CD4-positive, alpha-beta T cell treated with Interleukin-17A for 4 hours (primary cell): ENCODE data around the gene TCTN1.
"Not testable (repeated sequence)": the region's sequence is repeated elsewhere in the genome, so short reads cannot be mapped to it uniquely, and the experiment has no call there.

ENCODE experiments used
- DNase-seq: peaks from one replicate; pipeline ENCODE4 v3.0.0-alpha.2; 2020; ENCODE audit warnings: mixed read lengths

The TCTN1 gene

GRCh38 chr12:110587102-110587501 is 26.8 kb upstream of the TCTN1 start:
- DNase-seq, result not testable (repeated sequence)

DNA sequence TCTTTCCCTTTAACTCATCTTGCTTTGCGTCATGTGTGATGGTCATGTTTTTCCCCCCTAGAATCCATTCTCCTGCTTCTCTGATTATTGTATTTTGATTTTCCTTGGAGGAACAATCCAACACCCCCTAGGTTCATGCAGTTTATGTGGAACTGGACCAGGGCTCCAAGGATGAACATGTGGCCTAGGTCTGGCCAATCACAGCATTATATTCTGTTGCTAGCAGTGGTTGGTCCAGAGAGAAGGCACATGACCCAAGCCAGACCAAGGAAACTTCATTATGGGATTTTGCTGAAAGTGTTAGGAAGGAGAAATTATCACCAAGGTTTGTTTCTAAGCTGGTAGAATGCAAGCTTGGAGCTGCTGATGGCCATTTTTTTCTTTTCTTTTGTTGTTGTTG is 23.9 kb upstream of the TCTN1 start:
- DNase-seq, result no peak

- DNase-seq, result no peak
Observed at GRCh38 chr12:110590806-110591326, 23.1 kb upstream of the TCTN1 start.

DNA sequence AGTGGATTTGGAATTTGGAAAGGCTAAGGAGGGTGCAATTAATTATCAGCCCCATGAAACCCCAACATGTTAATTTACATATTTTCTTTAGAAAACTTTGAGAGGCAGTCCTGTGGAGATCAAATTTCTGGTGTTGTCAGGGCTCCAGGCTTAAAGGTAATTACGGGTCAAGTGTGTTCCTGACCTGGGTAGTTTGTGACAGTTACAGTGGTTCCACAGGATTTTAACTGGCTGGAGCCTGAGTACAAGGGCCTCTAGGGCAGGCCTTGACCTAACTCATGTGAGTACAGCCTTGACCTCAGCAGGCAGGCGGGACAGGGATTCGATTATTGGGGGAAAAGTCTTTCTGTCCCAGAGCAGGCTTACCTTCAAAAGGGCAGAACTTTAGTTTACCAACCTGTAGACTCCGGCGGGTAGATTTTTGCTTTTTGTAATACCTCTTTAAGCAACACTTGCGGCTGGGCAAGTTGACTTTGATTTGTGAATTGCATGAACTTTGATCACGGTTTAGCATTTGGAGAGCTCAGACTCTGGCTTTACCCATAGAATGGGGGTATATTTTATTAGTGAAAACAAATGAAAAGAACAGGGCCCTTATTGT is 22.4 kb upstream of the TCTN1 start:
- no peak for DNase-seq

DNA sequence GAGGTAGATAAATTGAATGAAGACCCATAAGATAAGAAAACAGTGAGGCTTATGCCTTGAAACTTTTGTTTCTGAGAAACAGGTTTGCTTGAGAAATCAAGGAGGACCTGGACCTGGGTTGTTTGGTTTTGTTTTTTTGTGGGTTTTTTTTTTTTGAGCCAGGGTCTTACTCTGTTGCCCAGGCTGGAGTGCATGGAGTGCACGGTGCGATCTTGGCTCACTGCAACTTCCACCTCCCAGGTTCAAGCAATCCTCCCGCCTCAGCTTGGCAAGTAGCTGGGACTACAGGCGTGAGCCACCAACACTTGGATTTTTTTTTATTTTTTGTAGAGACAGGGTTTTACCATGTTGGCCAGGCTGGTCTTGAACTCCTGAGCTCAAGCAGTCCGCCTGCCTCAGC is 21.9 kb upstream of the TCTN1 start:
- no peak for DNase-seq

DNA sequence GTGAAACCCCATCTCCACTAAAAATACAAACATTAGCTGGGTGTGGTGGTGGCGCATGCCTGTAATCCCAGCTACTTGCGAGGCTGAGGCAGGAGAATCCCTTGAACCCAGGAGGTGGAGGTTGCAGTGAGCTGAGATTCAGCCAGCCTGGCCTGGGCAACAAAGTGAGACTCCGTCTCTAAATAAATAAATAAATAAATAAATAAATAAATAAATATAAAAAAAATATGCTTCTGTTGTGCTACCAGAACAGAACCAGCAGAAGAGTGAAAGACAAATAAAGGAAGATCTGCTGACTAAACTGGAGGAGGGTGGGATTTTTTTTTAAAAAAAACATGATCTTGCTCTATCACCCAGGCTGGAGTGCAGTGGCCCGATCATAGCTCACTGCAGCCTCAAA is 21.0 kb upstream of the TCTN1 start:
- DNase-seq, result not testable (repeated sequence)

DNA sequence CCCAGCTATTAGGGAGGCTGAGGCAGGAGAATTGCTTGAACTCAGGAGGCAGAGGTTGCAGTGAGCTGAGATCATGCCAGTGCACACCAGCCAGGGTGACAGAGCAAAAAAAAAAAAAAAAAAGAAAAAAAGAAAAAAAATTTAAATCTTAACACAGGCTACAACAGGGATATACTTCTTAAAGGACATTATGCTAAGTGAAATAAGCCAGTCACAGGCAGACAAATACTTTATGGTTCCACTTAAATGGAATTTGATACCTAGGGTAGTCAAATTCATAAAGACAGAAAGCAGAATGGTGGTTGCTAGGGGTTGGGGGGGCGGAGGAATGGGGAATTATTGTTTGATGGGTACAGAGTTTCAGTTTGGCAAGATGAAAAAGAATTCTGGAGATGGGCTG is 16.0 kb upstream of the TCTN1 start:
- no peak for DNase-seq

- DNase-seq, result no peak
Observed at GRCh38 chr12:110599334-110599733, 14.6 kb upstream of the TCTN1 start.

DNA sequence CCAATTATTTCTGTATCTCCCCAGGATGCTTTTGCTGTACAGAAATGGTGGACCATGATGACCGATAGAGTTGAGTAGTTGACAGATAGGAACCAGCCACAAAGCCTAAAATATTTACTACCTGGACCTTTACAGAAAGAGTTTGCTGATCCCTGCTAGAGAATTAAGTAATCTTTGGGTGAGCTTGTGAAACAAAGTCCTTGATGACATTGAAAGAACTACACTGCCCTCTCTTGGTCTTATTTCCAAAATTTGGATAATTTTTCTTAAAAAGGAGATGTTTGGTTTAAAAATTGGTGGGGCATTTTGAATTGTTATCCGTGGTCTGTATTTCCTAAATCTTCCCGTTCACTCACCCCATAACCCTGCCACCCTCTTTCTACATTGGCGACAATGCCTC is 13.7 kb upstream of the TCTN1 start:
- no peak for DNase-seq

DNA sequence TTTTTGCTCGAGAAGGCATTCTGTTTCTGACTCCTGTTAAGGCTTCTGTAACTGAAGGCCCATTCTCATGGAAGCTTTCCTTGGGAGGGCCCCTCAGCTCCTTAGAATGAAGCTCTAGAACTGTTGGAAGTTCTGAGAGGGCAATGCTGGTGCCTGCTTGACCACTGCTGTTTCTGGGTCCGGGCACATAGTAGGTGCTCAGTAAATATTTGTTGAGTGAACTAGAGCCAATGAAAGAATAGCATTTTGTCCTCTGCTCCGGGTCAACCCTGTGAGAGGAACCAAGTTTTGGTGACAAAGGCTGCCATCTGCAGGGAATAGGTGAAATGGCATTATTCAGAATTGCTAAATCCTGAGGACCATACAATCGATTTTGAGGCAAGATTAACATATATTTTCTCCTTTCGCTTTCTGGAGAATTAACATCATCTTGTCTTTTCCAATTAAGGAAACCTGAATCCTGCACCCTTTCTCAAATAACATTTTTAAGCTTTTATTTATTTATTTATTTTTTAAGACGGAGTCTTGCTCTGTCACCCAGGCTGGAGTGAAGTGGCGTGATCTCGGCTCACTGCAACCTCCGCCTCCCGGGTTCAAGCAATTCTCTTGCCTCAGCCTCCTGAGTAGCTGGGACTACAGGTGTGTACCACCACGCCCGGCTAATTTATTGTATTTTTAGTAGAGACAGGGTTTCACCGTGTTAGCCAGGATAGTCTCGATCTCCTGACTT is 11.7 kb upstream of the TCTN1 start:
- DNase-seq, result peak; percentile 61

GRCh38 chr12:110606253-110606611 is 7.7 kb upstream of the TCTN1 start:
- no peak for DNase-seq

- DNase-seq, result no peak
Observed at GRCh38 chr12:110613071-110613770, 708 bp upstream of the TCTN1 start.

DNA sequence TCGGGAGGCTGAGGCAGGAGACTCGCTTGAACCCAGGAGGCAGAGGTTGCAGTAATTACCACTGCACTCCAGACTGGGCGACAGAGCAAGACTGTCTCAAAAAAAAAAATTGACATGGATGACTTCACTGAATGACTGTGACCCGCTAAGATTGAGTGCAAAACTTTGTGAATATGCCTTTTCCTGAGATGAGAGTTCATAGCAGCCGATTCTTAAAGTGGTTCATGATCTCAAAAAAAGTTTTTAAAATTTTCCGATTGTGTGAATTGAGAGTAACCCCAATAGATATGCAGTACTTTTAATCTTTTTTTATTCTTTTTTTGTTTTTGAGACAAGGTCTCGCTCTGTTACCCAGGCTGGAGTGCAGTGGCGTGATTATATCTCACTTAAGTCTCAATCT is 1.2 kb downstream of the TCTN1 start:
- DNase-seq, result no peak

- no peak for DNase-seq
Observed at GRCh38 chr12:110616471-110617115, 2.7 kb downstream of the TCTN1 start.

GRCh38 chr12:110619534-110619953 is 5.6 kb downstream of the TCTN1 start:
- no peak for DNase-seq

- no peak for DNase-seq
Observed at GRCh38 chr12:110622582-110622981, 8.7 kb downstream of the TCTN1 start.

GRCh38 chr12:110627500-110628195 is 13.7 kb downstream of the TCTN1 start:
- no peak for DNase-seq

DNA sequence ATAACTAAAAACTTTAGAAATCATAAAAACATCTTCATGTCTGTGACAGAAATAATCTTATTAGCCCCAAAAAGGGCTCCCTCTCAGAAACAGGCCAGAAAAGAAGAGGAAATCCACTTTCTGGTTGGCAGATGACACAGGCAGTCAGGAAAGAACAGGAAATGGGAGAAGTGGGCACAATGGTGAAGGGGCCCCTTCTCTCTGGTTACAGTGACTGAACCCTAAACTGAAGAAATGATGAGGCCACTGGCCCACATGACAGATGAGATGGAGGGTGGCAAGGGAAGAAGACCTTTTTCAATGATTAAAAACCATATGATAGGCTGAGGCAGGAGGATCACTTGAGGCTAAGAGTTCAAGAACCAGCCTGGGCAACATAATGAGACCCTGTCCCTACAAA is 21.1 kb downstream of the TCTN1 start:
- DNase-seq, result no peak

GRCh38 chr12:110636516-110636915 is 22.6 kb downstream of the TCTN1 start:
- DNase-seq, result no peak

- no peak for DNase-seq
Observed at GRCh38 chr12:110637869-110638441, 24.0 kb downstream of the TCTN1 start.

DNA sequence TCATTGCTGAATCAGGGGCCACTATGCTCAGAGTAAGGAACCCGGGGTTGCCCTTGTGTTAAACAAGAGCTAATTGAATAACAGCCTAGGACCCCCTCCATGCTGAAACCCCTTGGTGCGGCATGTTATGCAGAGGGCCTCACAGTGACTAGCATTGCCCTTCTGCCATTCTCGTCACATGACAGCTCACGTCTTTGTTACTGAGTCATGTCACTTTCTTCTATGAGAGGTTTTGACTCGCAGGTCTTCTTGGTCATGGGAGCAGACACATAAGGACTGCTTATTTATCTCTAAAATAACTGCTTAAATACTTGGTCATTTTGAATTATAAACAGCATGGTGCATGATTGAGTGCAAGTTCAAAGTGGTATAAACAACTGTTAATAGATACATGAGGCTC is 24.9 kb downstream of the TCTN1 start:
- DNase-seq, result no peak

DNA sequence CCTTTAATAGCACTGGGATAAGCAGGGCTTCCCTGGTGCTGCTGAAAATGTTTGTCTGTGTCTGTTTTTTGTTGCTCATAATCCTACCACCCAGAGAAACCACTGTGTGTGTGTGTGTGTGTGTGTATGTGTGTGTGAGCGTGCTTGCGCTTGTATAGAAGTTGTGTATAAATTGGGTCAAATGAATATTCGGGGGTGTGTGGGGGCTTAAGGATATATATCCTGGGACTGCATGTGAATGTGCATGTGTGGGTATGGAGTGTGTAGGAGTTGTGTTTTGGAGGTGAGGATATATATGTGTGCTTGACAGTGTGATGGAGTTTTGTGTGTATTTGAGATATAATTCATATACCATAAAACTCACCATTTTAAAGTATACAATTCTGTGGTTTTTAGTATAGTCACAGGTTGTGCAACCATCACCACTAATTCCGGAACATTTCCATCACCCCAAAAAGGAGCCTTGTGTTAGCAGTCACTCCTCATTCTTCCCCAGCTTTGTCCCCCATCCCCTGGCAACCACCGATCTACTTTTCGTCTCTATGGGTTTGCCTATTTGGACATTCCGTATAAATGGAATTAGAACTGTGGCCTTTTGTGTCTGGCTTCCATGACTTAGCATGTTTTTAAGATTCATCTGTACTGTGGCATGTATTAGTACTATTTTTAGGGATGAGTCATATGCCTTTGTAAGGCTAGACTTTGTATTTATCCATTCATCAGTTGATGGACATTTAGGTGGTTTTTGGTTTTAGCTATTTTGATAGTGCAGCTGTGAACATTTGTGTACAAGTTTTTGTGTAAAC is 25.6 kb downstream of the TCTN1 start:
- DNase-seq, result no peak
